ENCODE results near the gene STRADA. TPM values are rescaled to one million over a fixed set of nuclear protein-coding genes. Genes with fewer than 3 reads are reported as not detected.

STRADA gene
- total RNA-seq, 2 experiments from 2014 or later, result 46.0 to 49.9 TPM

DNA sequence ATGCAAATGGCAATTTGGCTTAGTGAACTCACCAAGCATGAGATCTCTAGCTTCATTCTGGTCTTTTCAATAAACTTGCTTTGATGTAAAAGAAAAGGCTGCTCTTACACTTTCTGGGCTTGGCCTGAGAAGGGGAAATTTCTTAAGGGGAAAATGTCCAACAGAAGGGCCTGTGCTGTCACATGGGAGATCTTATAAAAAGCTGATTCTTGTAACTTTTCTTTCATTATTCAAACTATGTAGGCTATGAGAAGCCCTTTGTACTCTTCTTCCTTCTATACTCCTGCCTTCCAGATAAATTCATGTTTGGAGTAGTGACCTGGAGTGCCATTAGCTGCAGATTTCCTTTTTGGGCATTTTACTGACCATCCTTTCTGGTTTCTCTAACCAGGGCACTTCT lies 58.6 kb downstream of the STRADA start:
- DNase-seq (no peak), ATAC-seq (no peak)
- ChIA-PET CTCF (interaction anchor here (1.0 to 3.3 kb wide), 4 partner anchors 15 to 87 kb away, joined by 3 to 11 read pairs (median 4); no protein-coding TSS in a partner anchor), POLR2A (interaction anchor here (0.7 to 2.7 kb wide), 4 partner anchors 10 to 18 kb away, joined by 3 to 13 read pairs (median 4); partner anchors contain the start of gene LIMD2)
- H3K36me3 Mint-ChIP-seq (ENCODE audit: low read depth), result peaks cover 21% of the 10 kb centered on the region
- H3K4me1 Mint-ChIP-seq (ENCODE audit: low read depth), result no peaks in the 10 kb centered on the region
- no peak overlapping the region for H3K27ac Mint-ChIP-seq
- no peaks in the 10 kb centered on the region for H3K9me3 Mint-ChIP-seq (ENCODE audit: insufficient read depth)
- H3K4me3 Mint-ChIP-seq, result no peak overlapping the region
- no peaks in the 10 kb centered on the region for H3K27me3 Mint-ChIP-seq (ENCODE audit: low read depth)

DNA sequence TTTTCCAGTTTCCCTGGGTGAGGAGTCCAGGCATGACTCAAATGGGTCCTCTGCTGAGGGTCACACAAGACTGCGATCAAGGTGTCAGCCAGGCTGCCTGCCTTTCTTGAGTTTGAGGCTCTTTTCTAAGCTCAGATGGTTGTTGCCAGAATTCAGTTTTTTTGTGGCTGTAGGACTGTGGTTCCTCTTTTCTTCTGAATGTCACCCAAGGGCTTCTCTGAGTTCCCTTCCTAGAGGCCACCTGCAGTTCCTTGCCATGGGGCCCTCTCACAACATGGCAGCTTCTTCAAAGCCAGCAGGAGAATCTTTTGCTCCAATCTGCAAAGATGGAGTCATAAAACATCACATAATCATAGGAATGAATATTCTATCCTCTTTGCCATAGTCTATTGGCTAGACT lies 59.2 kb downstream of the STRADA start:
- ATAC-seq (no peak), DNase-seq (no peak)
- Mint-ChIP-seq H3K27ac (no peak overlapping the region), H3K36me3 (ENCODE audit: low read depth) (peaks cover 22% of the 10 kb centered on the region), H3K27me3 (ENCODE audit: low read depth) (no peaks in the 10 kb centered on the region), H3K4me1 (ENCODE audit: low read depth) (no peaks in the 10 kb centered on the region), H3K9me3 (ENCODE audit: insufficient read depth) (no peaks in the 10 kb centered on the region), H3K4me3 (no peak overlapping the region)
- CTCF ChIA-PET, result interaction anchor here (1.1 to 3.3 kb wide), 2 partner anchors 27 to 87 kb away, joined by 3 to 11 read pairs; no protein-coding TSS in a partner anchor
- POLR2A ChIA-PET, result interaction anchor here (0.7 to 2.7 kb wide), 3 partner anchors 11 to 16 kb away, joined by 3 to 13 read pairs (median 4); no protein-coding TSS in a partner anchor

DNA sequence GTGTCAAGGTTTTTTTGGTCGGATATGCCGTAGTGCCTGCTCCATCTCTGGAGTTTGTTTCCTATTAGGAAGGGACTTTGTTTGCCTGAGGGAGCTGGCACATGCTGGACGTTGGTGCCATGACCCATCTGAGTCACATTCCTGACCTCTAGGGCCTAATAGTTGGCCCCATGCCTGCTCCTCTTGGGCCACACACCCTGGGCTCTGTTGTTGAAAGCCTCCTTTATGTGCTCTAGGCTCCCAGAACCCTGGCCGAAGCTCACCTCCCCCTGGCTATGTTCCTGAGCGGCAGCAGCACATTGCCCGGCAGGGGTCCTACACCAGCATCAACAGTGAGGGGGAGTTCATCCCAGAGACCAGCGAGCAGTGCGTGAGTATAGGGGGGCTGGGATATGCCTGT lies 60.1 kb downstream of the STRADA start:
- Mint-ChIP-seq H3K4me1 (ENCODE audit: low read depth) (no peaks in the 10 kb centered on the region), H3K4me3 (no peak overlapping the region), H3K27me3 (ENCODE audit: low read depth) (no peaks in the 10 kb centered on the region), H3K9me3 (ENCODE audit: insufficient read depth) (no peaks in the 10 kb centered on the region), H3K36me3 (ENCODE audit: low read depth) (peaks cover 26% of the 10 kb centered on the region), H3K27ac (no peak overlapping the region)
- no peak for DNase-seq
- ATAC-seq, result no peak
- POLR2A ChIA-PET, result interaction anchor here (0.7 to 2.7 kb wide), 2 partner anchors 14 to 16 kb away, joined by 5 to 13 read pairs; no protein-coding TSS in a partner anchor
- CTCF ChIA-PET, result interaction anchor here (0.9 to 3.3 kb wide), 2 partner anchors 20 to 28 kb away, joined by 3 to 11 read pairs; no protein-coding TSS in a partner anchor

DNA sequence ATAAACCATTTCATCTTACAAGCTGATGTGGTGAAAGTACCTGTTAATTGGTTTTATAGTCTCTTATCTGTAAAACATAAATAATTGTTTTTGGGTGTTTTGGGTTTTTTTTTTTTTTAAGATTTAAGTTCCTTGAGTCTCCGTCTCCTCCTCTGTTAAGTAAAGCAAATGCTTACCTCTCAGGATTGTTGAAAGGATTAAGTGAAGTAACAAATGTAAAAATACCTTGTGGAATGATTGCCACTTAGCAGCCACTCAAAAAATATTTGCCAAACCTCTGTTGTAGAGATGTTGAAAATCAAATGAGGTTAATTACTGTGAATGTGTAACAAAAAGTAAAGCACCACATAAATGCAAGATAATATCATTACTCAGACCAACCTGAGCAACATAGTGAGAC lies 60.9 kb downstream of the STRADA start:
- Mint-ChIP-seq H3K27me3 (ENCODE audit: low read depth) (no peaks in the 10 kb centered on the region), H3K4me1 (ENCODE audit: low read depth) (no peaks in the 10 kb centered on the region), H3K36me3 (ENCODE audit: low read depth) (peaks cover 27% of the 10 kb centered on the region), H3K27ac (no peak overlapping the region), H3K9me3 (ENCODE audit: insufficient read depth) (no peaks in the 10 kb centered on the region), H3K4me3 (no peak overlapping the region)
- ATAC-seq, result no peak
- ChIA-PET CTCF (no interaction called here), POLR2A (interaction anchor here (1.4 kb wide), 1 partner anchor 13 kb away, joined by 4 read pairs; no protein-coding TSS in a partner anchor)
- no peak for DNase-seq

DNA sequence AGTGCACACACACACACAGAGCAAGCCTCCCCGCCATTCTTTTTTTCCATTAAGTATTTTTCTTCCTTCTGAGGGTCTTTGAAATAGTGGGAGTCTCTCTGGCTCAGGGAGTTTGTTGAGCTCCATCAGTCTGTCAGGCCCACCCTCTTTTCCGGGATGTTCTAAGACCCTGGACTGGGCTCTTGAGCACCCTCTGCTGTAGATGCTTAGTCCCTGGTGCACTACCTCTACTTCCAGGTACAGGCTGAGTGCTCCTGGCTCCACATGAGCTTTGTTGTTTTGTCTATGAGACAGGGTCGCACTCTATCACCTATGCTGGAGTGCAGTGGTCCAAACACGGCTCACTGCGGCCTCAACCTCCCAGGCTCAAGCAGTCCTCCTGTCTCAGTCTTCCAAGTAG lies 62.4 kb downstream of the STRADA start:
- H3K36me3 Mint-ChIP-seq (ENCODE audit: low read depth), result peaks cover 26% of the 10 kb centered on the region

DNA sequence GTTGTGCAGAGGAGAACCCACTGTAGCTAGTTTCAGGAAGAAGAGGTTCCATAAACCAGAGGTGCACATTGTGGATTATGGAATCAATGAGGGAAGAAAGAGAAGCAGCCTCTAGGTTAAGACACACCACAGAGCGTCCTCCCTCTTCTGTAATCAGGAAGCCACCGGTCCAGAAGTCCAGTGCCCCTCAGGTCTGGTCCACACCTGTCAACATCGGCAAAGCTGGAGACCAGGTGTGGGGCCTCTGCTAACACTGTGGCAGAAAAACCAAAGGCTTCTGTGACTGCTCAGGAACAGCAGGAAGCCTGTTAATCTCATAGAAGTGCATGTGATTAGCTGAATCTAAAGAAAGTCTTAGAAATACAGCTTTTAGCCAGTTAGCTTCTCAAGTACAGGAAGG lies 65.0 kb downstream of the STRADA start:
- no peak overlapping the region for H3K4me3 Mint-ChIP-seq
- H3K4me1 Mint-ChIP-seq (ENCODE audit: low read depth), result no peaks in the 10 kb centered on the region
- DNase-seq (no peak), ATAC-seq (no peak)
- ChIA-PET CTCF (interaction anchor here (1.7 kb wide), 1 partner anchor 64 kb away, joined by 8 read pairs; no protein-coding TSS in a partner anchor), POLR2A (interaction anchor here (0.7 kb wide), 1 partner anchor 21 kb away, joined by 3 read pairs; no protein-coding TSS in a partner anchor)
- peaks cover 14% of the 10 kb centered on the region for H3K36me3 Mint-ChIP-seq (ENCODE audit: low read depth)
- H3K9me3 Mint-ChIP-seq (ENCODE audit: insufficient read depth), result no peaks in the 10 kb centered on the region
- no peak overlapping the region for H3K27ac Mint-ChIP-seq
- H3K27me3 Mint-ChIP-seq (ENCODE audit: low read depth), result no peaks in the 10 kb centered on the region

More for the DNA sequence above, 62.4 kb downstream of the STRADA start:
- Mint-ChIP-seq H3K4me3 (no peak overlapping the region), H3K9me3 (ENCODE audit: insufficient read depth) (no peaks in the 10 kb centered on the region), H3K27ac (no peak overlapping the region), H3K4me1 (ENCODE audit: low read depth) (no peaks in the 10 kb centered on the region), H3K27me3 (ENCODE audit: low read depth) (no peaks in the 10 kb centered on the region)
- ChIA-PET POLR2A (no interaction called here), CTCF (interaction anchor here (0.9 to 1.1 kb wide), 2 partner anchors 13 to 14 kb away, joined by 3 to 6 read pairs; no protein-coding TSS in a partner anchor)
- no peak for ATAC-seq
- no peak for DNase-seq

DNA sequence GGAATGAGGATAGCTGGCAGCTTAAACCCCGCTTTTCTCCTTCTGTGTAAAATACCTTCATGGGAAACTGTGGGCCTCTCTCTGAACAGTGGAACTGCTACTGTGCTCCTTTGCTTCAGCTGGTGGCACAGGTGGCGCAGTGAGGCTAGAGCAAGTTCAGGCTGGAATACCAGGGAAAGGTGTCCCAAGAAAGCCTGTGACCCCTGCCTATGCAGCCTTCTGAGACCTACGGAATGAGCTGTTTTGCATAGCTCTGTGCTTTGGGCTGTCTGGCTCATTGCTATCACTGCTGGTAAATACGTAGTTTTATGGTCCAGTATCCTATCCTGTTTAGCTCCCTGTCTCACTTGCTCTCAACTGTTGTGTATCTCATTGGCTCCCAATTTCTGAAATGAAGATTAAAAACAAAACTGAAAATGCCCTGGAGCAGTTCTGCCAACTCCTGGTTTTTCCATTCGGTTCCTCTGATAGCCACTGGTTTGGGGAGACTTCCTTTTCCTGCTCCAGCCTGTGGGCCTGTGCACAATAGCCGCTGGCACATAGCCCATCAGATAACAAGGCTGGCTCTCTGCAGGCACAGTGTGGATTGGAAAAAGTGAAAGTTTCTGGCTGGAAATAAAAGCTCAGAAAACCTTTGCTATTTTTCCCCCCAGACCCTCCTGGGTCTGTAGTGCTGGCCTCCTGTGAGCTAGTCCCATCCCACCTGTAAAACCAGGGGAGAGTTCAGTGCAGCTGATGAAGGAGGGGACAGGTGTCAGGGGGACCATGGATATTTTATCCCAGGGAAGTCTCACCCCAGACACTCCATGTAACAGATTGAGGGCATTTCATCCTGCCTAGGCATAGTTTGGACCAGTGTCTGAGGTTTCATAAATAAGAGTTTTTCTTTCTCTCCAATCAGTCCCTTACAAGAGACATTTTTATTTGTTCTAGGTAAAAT lies 65.7 kb downstream of the STRADA start:
- H3K27ac Mint-ChIP-seq, result no peak overlapping the region
- no peaks in the 10 kb centered on the region for H3K4me1 Mint-ChIP-seq (ENCODE audit: low read depth)
- ChIA-PET POLR2A (interaction anchor here (0.7 to 1.3 kb wide), 2 partner anchors 22 to 67 kb away, joined by 3 to 5 read pairs; no protein-coding TSS in a partner anchor), CTCF (interaction anchor here (1.1 to 1.7 kb wide), 2 partner anchors 9 to 63 kb away, joined by 4 to 8 read pairs; no protein-coding TSS in a partner anchor)
- ATAC-seq (no peak), DNase-seq (no peak)
- no peaks in the 10 kb centered on the region for H3K27me3 Mint-ChIP-seq (ENCODE audit: low read depth)
- H3K4me3 Mint-ChIP-seq, result no peak overlapping the region
- H3K9me3 Mint-ChIP-seq (ENCODE audit: insufficient read depth), result no peaks in the 10 kb centered on the region
- H3K36me3 Mint-ChIP-seq (ENCODE audit: low read depth), result peaks cover 15% of the 10 kb centered on the region

DNA sequence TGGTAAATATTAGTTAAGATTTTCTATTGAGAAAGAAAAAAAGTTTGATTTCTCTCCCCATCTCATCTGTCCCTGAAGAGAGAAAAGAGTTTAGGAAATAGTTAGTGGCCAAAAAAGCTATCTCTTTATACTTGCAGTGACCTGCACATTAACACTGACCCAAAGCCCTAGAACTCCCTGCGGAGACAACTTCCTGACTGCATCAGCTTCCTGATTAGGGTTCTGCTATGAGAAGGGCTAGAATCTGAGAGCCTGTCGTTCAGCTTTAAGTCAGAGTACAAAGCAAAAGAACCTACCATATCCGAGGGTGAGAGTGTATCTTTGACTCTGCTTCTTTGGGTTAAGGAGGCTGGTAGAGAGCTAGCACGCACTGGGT lies 66.4 kb downstream of the STRADA start:
- peaks cover 19% of the 10 kb centered on the region for H3K36me3 Mint-ChIP-seq (ENCODE audit: low read depth)
- POLR2A ChIA-PET, result interaction anchor here (1.3 kb wide), 1 partner anchor 67 kb away, joined by 5 read pairs; no protein-coding TSS in a partner anchor
- ATAC-seq, result no peak

DNA sequence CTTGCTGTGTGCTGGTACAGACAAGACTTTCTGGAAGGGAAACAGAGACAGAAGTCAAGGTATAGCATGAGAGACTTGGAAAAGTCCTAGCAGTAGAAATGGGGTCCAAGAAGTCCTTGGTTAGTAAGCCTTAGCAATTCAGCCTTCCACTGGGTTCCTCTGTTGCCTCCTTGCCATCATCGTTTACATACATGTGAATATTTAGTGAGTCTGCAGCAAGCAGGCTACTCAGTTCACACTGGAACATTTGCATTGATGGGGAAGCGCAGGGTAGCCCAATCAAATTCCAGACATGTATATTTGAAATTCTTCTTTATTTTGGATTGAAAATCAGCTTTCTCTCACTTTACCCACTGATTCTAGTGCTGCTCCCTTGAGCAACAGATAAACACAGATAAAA lies 68.7 kb downstream of the STRADA start:
- Mint-ChIP-seq H3K4me1 (ENCODE audit: low read depth) (no peaks in the 10 kb centered on the region), H3K27ac (no peak overlapping the region), H3K9me3 (ENCODE audit: insufficient read depth) (no peaks in the 10 kb centered on the region), H3K36me3 (ENCODE audit: low read depth) (peaks cover 18% of the 10 kb centered on the region), H3K27me3 (ENCODE audit: low read depth) (no peaks in the 10 kb centered on the region), H3K4me3 (no peak overlapping the region)
- CTCF ChIA-PET, result no interaction called here
- POLR2A ChIA-PET, result no interaction called here
- ATAC-seq (no peak), DNase-seq (no peak)

More for the DNA sequence above, 66.4 kb downstream of the STRADA start:
- no peak overlapping the region for H3K27ac Mint-ChIP-seq
- H3K4me3 Mint-ChIP-seq, result no peak overlapping the region
- no peaks in the 10 kb centered on the region for H3K27me3 Mint-ChIP-seq (ENCODE audit: low read depth)
- CTCF ChIA-PET, result interaction anchor here (1.1 to 1.7 kb wide), 3 partner anchors 9 to 63 kb away, joined by 4 to 8 read pairs (median 4); no protein-coding TSS in a partner anchor
- no peaks in the 10 kb centered on the region for H3K9me3 Mint-ChIP-seq (ENCODE audit: insufficient read depth)
- DNase-seq, result no peak
- H3K4me1 Mint-ChIP-seq (ENCODE audit: low read depth), result no peaks in the 10 kb centered on the region

DNA sequence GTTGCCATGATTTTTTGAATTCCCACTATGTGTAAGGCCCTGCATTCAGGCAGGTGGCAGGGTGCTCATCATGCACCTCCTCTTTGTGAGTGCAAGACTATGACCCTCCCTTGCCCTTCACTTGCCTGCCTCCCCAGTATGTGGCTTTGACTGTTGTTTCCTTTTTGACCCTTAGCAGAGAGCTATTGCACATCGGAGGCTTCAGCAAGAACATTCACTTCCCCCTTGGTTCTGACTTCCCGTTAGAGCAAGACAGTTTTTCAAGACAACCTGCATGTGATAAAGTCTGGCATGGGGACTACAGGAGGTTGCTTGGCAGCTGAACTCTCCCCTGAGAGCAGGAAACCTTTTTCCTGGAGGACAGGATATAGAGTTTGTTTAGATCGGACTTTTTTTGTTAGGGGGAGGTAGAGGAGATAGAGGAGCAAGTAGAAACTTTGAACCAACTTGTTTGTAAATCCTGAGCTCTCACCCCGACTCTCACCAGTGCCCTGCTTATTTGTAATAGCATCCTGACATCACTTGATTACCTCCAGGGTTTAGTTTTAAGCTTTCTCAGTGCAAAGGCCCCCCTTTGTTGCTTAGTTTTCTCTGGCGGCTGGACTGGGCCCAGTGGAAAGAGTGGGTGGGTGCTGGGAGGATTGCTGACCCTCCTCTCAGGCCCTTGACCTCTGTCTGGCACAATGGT lies 75.9 kb downstream of the STRADA start:
- ATAC-seq (peak; percentile 27), DNase-seq (no peak)
- peaks cover 20% of the 10 kb centered on the region for H3K36me3 Mint-ChIP-seq (ENCODE audit: low read depth)
- no peaks in the 10 kb centered on the region for H3K27me3 Mint-ChIP-seq (ENCODE audit: low read depth)
- CTCF ChIA-PET, result interaction anchor here (0.9 to 1.9 kb wide), 6 partner anchors 10 to 54 kb away, joined by 3 to 8 read pairs (median 6); no protein-coding TSS in a partner anchor
- no peaks in the 10 kb centered on the region for H3K9me3 Mint-ChIP-seq (ENCODE audit: insufficient read depth)
- POLR2A ChIA-PET, result interaction anchor here (0.6 to 0.9 kb wide), 2 partner anchors 34 to 77 kb away, joined by 3 to 4 read pairs; partner anchors contain the start of gene LIMD2
- peak overlapping the region; percentile 80 for H3K27ac Mint-ChIP-seq
- H3K4me3 Mint-ChIP-seq, result no peak overlapping the region
- peaks cover 17% of the 10 kb centered on the region for H3K4me1 Mint-ChIP-seq (ENCODE audit: low read depth)

DNA sequence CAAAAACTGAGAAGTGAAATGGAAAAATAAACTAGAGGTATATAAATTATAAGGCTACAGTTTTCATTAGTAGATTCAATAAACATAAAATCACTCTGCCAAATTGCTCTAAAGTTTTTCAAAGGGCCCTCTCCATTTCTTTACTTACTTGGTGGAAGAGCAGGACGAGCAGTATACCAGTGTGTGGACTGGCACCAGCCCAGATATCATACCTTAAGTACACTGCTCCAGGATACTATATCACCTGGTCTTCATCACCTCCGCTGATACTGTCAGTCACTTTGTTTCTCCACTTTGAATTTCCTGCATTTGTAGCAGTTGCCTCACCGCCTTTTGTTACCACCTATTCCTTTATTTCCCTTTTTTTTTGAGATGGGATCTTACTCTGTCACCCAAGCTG lies 81.7 kb downstream of the STRADA start:
- Mint-ChIP-seq H3K9me3 (ENCODE audit: insufficient read depth) (no peaks in the 10 kb centered on the region), H3K27me3 (ENCODE audit: low read depth) (no peaks in the 10 kb centered on the region), H3K27ac (no peak overlapping the region), H3K4me3 (no peak overlapping the region), H3K4me1 (ENCODE audit: low read depth) (peaks cover 7% of the 10 kb centered on the region), H3K36me3 (ENCODE audit: low read depth) (peaks cover 26% of the 10 kb centered on the region)
- ATAC-seq (no peak), DNase-seq (no peak)
- CTCF ChIA-PET, result no interaction called here
- POLR2A ChIA-PET, result no interaction called here

All from activated CD8-positive, alpha-beta T cell treated with anti-CD3 and anti-CD28 coated beads, Interleukin-2, amount 10 ng/mL, durations not matched to agents 7 days and 5 days (primary cell).